KOPT-K1 (cell line): ENCODE results near the gene SYT8.

ENCODE experiments used
- H3K27ac ChIP-seq: fragments of 200-600 bp; sonication (generic); 2 replicates; pipeline ENCODE4 v1.5.1; 2016; ENCODE audit warnings: antibody characterized with exemption, mild to moderate bottlenecking, low read depth, low read length; ENCODE audit not compliant: poor library complexity, severe bottlenecking
- H3K36me3 ChIP-seq: fragments of 200-600 bp; sonication (generic); 2 replicates; pipeline ENCODE4 v1.5.1; 2017; ENCODE audit warnings: antibody characterized with exemption, mild to moderate bottlenecking, low read length, moderate library complexity; ENCODE audit not compliant: insufficient read depth
- H3K9me3 ChIP-seq: fragments of 200-600 bp; sonication (generic); 2 replicates; pipeline ENCODE4 v1.5.1; 2017; ENCODE audit warnings: antibody characterized with exemption, low read length, mild to moderate bottlenecking; ENCODE audit not compliant: insufficient read depth, poor library complexity, severe bottlenecking

SYT8 gene

DNA sequence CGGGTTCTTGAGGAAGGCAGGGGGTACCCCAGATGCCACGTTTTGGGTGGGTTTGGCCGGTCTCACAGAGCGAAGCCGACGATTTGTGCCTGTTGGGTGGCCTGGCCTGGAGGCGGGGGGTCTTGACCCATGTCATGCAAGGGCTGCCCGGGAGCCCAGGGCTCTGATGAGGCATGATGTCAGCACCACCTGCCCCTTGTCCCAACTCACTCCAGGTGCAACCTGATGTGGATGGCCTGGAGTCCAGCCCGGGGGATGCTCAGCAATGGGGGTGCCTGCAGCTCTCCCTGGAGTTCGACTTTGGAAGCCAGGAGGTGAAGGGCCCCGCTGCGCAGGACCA, 851 bp downstream of the SYT8 start:
- H3K27ac ChIP-seq = no peak overlapping the region
- no peaks in the 10 kb centered on the region for H3K9me3 ChIP-seq
- no peaks in the 10 kb centered on the region for H3K36me3 ChIP-seq

DNA sequence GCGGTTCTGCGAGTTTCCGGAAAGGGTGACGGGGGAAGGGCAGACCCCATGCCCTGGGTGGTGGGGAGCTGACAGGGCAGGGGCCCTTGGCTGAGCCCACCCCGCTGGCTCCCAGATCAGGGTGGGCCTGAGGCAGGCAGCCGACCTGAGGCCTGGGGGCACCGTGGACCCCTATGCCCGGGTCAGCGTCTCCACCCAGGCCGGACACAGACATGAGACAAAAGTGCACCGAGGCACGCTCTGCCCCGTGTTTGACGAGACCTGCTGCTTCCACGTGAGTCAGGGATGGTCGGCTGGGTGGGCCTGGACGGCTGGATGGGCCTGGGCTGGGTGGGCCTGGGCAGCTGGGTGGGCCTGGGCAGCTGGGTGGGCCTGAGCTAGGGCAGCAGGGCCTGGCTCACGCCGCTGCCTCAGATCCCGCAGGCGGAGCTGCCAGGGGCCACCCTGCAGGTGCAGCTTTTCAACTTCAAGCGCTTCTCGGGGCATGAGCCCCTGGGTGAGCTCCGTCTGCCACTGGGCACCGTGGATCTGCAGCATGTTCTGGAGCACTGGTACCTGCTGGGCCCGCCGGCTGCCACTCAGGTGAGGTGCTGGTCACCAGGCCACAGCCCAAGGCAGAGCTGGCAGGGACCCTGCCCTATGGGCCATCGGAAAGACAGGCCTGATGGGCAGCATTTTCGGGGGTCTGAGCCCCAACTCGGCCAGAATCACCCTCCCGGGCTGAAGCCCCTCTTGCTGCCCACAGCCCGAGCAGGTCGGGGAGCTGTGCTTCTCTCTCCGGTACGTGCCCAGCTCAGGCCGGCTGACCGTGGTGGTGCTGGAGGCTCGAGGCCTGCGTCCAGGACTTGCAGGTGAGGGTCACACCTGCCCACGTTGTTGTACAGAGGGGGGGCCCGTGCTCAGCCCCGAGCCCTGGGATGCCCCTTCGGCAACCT, 1.5 kb downstream of the SYT8 start:
- no peak overlapping the region for H3K27ac ChIP-seq
- no peaks in the 10 kb centered on the region for H3K36me3 ChIP-seq
- no peaks in the 10 kb centered on the region for H3K9me3 ChIP-seq

DNA sequence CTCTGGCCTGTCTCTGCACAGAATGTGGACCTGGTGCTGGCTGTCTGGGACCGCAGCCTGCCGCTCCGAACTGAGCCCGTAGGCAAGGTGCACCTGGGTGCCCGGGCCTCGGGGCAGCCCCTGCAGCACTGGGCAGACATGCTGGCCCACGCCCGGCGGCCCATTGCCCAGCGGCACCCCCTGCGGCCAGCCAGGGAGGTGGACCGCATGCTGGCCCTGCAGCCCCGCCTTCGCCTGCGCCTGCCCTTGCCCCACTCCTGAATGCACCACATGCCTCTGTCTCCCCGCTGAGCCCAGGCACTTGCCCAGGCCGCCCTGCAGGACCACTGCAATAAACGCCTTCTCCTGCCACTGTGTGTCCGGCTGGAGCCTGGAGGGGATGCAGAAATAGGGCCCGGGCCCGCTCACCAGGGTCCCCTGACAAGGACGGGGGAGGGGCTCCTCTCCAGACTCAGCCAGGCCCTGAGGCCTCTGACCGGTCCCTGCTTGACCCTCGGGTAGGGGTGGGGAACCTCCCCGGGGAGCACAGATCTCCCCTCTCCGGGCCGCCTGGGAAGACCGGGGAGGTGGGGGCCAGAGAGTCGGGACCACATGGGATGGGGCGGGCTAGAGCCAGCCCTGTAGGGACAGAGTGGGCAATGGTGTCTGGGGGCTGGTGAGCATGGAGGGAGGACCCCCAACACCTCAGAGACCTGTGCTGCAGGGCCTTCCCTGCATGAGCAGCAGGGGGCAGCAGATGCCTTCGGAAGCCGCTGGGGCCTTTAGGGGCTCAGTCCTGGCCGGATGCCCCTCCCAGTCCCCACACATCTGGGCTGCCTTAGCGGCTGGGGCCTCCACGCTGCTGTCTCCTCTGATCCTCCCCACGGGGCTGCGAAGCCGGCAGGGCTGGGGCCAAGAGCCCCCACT, 2.6 kb downstream of the SYT8 start:
- Histone ChIP-seq H3K9me3 (no peaks in the 10 kb centered on the region), H3K36me3 (no peaks in the 10 kb centered on the region), H3K27ac (no peak overlapping the region)

DNA sequence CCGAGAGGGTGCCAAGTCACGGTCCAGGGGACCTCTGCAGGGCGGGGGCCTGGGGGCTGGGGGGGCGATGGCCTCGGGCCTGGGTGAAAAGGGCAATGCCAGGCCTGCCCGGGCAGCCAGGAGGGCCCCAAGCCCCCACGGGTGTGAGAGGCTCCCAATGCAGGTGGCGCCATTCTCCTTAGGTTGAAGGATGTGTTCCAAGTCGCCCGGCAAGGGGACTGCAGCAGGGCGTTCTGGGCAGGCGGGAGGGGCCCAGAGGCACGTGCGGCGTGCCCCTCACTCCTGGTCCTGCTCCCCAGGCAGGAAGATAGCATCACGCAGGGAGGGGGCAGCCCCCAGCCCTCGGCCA, 3.3 kb downstream of the SYT8 start:
- Histone ChIP-seq H3K27ac (no peak overlapping the region), H3K9me3 (no peaks in the 10 kb centered on the region), H3K36me3 (no peaks in the 10 kb centered on the region)

DNA sequence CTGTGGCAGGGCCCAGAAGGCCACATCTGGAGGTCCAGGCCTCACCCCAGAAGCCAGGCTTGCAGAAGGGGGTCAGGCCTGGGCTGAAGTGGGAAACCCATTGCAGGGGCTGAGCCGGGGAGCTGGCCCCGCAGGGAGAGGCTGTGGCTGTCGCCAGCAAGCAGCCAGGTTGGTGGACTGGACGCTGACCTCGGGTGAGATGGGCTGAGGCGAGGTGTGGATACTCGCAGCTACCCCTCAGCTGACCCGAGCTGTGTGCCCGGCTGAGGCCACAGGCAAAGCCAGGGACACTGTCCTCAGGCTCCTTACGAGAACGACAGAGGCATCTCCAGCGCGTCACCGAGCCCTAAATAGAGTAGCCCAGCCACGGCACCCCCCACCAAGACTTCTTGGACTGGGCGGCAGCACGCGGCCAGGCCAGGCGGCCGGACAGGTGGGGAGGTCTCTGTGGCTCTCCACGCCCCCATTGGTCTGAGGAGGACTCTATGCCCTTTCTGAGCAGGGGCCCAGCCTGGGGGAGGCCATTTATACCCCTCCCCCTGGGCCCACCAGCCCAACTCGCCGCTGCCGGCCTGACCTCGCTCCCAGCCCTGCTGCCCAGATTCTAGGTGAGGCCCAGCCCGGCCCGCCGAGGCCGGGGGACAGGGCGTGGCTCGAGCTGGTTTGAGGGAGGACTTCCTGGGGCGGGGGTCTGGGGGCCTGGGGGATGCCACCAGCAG, 3.8 kb downstream of the SYT8 start, which contains the start of gene TNNI2:
Gene TNNI2, plus strand, starts transcription at position 556 of the 719 bp plus-strand sequence. CDS start 716 bp downstream, outside the sequence.
- H3K36me3 ChIP-seq = no peaks in the 10 kb centered on the region
- no peaks in the 10 kb centered on the region for H3K9me3 ChIP-seq
- no peak within 1 kb of the TSS for H3K27ac ChIP-seq

DNA sequence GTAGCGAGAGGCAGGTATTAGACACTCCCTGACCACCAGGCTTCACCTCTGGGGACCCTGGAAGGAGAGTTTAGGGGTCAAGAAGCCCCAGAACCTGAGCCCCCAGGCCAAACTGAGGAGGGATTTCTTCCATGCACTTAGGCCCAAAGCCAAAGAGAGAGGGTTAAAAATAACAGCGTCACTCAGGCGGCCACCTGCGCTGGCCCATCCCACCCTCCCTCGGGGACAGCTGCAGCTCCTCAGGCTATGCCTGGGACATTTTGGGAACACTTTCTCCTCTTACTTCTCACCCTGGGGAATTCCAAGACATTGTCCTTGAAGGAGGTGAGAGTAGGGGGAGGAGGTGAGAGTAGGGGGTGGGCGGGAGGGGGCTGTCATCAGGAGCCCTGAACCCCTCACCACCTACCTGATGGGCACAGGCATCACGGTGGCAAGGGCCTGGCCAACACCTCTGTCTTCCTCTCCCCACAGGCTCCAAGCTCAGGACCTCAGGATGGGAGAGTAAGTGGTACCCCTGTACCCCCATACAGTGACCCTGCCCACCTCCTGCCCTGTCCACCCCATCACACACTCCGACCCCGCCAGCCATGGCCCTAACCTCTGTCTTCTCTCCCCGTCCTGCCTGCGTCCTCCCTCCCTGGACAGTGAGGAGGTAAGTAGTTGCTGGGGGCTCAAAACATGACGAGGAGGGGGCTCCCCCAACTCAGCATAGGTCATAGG, 4.6 kb downstream of the SYT8 start:
- no peaks in the 10 kb centered on the region for H3K9me3 ChIP-seq
- no peaks in the 10 kb centered on the region for H3K36me3 ChIP-seq
- H3K27ac ChIP-seq = no peak overlapping the region

DNA sequence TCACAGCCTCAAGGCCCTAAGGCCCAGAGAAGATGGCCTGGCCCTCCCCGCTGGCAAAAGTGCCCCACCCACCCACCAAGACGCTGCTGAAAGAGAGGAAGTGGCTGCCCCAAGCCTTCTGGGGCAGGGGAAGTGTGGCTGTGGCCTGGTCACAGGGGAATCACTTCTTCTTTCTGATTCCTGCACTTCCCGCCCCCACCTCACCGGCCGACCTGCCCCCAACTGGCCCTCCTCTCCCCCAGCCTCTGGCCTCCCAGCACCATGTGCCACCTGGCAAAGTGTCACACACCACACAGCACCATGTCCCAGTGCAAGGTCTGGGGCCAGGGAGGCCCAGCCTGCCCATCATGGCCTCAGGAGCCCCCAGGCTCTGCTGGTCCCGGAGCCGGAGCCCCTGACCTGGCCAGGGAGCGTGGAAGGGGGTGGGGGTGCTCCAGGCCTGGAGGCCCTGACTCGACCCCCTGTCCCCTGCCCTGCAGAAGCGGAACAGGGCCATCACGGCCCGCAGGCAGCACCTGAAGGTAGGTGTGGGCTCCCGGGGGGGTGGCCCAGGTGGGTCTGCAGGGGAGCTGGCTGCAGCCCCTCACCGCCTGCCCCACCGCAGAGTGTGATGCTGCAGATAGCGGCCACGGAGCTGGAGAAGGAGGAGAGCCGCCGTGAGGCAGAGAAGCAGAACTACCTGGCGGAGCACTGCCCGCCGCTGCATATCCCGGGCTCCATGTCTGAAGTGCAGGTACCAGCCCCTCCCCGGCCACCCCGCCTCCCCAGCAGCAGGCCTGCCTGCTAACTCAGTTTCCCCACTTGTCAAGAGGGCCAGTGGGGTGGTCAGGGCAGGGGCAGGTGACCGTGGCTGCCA, 5.4 kb downstream of the SYT8 start:
- Histone ChIP-seq H3K27ac (no peak overlapping the region), H3K9me3 (no peaks in the 10 kb centered on the region), H3K36me3 (no peaks in the 10 kb centered on the region)

DNA sequence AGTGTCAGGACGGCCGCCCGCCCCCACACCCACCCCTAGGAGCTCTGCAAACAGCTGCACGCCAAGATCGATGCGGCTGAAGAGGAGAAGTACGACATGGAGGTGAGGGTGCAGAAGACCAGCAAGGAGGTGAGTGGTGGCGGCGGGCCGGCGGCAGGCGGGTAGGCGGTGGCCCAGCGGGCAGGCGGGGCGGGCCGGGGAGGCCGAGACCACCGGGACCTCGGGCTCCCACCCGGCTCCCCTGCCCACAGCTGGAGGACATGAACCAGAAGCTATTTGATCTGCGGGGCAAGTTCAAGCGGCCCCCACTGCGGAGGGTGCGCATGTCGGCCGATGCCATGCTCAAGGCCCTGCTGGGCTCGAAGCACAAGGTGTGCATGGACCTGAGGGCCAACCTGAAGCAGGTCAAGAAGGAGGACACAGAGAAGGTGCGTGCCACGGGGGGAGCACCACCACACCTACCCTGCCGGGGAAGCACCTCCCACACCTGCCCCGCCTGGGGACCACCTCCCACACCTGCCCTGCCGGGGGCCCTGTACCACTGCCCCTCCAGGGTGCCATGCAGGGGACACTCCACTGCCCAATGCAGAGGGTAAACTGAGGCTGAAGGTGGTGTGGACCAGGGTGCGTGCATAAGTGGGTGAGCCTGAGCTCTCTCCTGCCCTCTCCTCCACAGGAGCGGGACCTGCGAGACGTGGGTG, 6.1 kb downstream of the SYT8 start:
- H3K9me3 ChIP-seq = no peaks in the 10 kb centered on the region
- no peaks in the 10 kb centered on the region for H3K36me3 ChIP-seq
- H3K27ac ChIP-seq = no peak overlapping the region

DNA sequence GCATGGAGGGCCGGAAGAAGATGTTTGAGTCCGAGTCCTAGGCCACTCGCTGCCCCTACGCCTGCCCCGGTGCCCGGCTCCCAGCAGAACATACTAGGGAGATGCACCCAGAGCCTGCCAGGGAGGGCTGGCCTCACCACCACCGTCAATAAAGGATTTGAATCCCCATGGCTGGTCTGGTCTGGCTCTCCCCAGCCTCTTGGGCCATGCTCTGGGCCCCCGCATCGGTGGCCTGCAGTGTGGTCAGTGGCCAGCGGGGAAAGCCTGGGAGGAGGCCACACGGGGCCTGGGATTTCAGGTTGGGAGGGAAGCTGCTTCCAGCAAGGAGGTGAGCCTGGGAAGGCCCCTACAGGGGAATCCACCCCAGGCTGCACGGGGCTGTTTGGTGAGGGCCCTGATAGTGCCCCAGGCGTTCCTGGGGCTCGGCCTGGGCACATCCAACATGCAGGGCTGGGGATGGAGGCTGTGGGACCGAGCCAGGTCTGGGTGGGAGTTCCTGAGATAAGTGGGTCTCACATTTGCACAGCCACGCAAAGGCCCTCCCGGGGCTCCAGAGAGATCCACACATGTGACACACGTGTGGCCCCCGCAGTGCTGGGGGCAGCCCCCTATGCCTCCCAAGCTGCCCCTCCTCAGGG, 6.8 kb downstream of the SYT8 start:
- no peaks in the 10 kb centered on the region for H3K9me3 ChIP-seq
- no peak overlapping the region for H3K27ac ChIP-seq
- no peaks in the 10 kb centered on the region for H3K36me3 ChIP-seq

DNA sequence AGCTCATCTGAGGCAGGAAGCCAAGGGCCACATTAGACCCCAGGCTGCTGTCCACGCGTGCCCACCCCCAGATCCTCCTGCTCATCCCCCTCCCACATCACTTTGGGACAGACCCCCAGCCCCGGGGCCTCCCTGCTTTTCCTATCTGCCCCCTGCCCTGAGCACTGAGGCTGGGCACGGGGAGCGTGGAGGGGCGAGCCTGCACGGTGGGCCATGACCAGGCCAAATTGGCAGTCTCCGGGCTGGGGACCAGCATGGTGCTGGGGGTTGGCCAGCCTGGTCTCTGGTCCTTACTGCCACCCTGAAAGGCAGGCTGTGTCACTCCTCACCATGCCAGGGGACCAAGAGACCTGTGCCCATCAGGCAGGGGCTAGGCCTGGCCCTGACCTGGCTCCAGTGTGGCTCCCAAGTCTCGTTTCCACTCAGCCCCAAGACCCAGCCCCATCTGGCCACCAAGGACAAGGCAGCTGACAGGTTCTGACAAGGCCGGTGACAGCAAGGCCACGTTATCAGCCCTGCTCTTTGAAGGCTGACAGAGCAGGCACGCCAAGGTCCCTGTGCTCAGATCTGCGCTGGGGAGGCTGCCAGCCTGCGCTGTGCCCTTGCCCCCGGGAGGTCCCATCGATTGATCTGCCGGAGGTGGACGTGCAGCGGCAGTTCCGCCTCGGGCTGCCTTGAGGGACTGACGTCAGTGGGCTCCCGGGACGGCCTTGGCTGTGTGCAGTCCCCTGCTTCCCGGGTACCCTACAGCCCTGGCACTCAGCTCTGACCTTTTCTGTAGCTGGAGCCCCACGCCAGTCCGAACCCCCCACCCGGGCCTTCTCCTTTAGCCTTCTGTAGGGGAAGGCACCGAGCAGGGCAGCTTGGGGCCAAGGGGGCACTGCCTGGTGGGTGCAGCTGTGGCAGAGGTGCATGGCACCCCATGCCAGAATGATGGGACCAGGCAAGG, 7.6 kb downstream of the SYT8 start:
- H3K36me3 ChIP-seq = no peaks in the 10 kb centered on the region
- H3K27ac ChIP-seq = no peak overlapping the region

DNA sequence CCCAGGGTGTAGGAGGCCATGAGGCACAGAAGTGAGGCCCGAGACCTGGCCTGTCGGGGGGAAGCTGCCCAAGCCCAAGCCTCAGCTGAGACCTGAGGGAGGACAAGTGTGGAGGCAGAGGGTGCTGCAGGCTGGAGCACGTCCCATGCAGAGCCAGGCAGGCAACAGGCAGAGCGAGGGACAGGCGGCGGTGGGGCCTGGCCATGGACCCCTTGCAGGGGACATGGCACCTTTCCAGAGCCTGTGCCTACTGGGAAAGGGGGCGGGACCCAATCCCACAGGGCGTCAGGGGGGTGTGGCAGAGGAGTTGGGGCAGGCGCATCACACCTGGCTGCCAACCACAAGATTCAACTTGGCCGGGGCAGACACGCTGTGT, 8.3 kb downstream of the SYT8 start:
- no peak overlapping the region for H3K27ac ChIP-seq
- H3K36me3 ChIP-seq = no peaks in the 10 kb centered on the region
- H3K9me3 ChIP-seq = no peaks in the 10 kb centered on the region

More for the DNA sequence above, 7.6 kb downstream of the SYT8 start:
- no peaks in the 10 kb centered on the region for H3K9me3 ChIP-seq

DNA sequence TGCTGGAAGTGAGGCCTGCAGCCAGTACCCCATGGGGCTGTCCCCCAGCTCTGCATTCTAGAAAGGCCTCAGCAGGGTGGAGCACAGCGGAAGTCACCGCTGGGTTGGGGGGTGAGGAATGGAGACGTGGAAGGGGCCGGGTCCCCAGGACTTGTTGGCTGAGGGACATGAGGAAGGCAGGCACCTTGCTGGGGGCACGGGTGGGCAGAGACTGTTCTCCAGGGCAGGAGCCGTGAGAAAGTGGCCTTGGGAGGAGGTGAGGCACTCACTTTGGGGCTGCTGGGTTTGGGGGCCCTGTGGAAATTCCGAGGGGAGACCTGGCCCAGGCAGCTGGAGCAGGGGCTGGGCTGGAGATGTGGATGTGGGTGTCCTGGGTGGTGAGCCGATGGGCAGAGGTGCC, 9.0 kb downstream of the SYT8 start:
- Histone ChIP-seq H3K9me3 (no peaks in the 10 kb centered on the region), H3K36me3 (no peaks in the 10 kb centered on the region), H3K27ac (no peak overlapping the region)
